K562 (cell line): Measurements from ENCODE around the gene HSDL1. TPM values are rescaled to one million over a fixed set of nuclear protein-coding genes. Genes with fewer than 3 reads are reported as not detected.

Experiments used
- ARID3A ChIP-seq: IDR thresholded peaks from 2 replicates; pipeline ENCODE4 v1.6.1; 2012; ENCODE audit warnings: low read depth, low read length, improper control_type of control experiment, borderline replicate concordance
- BACH1 ChIP-seq: fragments of 200-800 bp; sonication (Bioruptor generic); IDR thresholded peaks from 2 replicates; pipeline ENCODE4 v1.6.1; 2016; ENCODE audit warnings: missing genetic modification characterization, missing compliant biosample characterization
- CEBPG ChIP-seq, 3 experiments: fragments of 200-800 bp in 1 of 3; sonication (Bioruptor generic) in 1 of 3; sonication (generic) in 1 of 3; formaldehyde crosslinking in 1 of 3; IDR thresholded peaks in 2 of 3; conservative IDR thresholded peaks in 1 of 3; 2 replicates each; pipeline versions ENCODE4 v1.6.1 to v1.8.0; 2016 to 2022; ENCODE audit warnings: missing compliant biosample characterization in 2 of 3, missing genetic modification characterization in 2 of 3, mild to moderate bottlenecking in 1 of 3, missing genetic modification reagents in 1 of 3
- MGA ChIP-seq: fragments of 450-650 bp; IDR thresholded peaks from 2 replicates; pipeline ENCODE4 v1.6.1; 2016; ENCODE audit warnings: mild to moderate bottlenecking, moderate library complexity
- RHOXF2B ChIP-seq: fragments of 250-450 bp; sonication (Bioruptor Pico); conservative IDR thresholded peaks from 2 replicates; pipeline ENCODE4 v1.5.1; 2021
- ZBTB9 ChIP-seq: fragments of 450-650 bp; formaldehyde crosslinking; IDR thresholded peaks from 2 replicates; pipeline ENCODE4 v1.4.0; 2020; ENCODE audit warnings: mild to moderate bottlenecking, moderate library complexity
- ZNF12 ChIP-seq: sonication (generic); formaldehyde crosslinking; IDR thresholded peaks from 2 replicates; pipeline ENCODE4 v1.4.0; 2020; ENCODE audit warnings: mild to moderate bottlenecking, missing genetic modification reagents
- ZNF175 ChIP-seq: fragments of 200-800 bp; sonication (Bioruptor generic); IDR thresholded peaks from 2 replicates; pipeline ENCODE4 v1.6.1; 2016; ENCODE audit warnings: low read depth, mild to moderate bottlenecking, missing genetic modification characterization, missing compliant biosample characterization
- ZNF655 ChIP-seq: fragments of 250-450 bp; sonication (Bioruptor Pico); IDR thresholded peaks from 2 replicates; pipeline ENCODE4 v1.5.0; 2021
- polyA plus RNA-seq, 8 experiments: library from polyadenylated mRNA; depleted of rRNA in 4 of 8; stranded (reverse) in 5 of 8; unstranded in 3 of 8; fragments of >200 nt; fragmentation: Nextera tagmentation in 2 of 8; fragmentation: Illumina TruSeq in 1 of 8; extraction: Ambion mirVana in 2 of 8; extraction: Trizol in 1 of 8; gene quantifications; 2 replicates each; pipeline versions ENCODE4 v1.2.1 to v1.2.3, GENCODE V29; 2011 to 2014; ENCODE audit warnings: inconsistent platforms in 1 of 8, missing spikeins in 1 of 8
- total RNA-seq, 7 experiments: library from RNA; depleted of rRNA in 6 of 7; stranded (reverse); fragments of >200 nt in 6 of 7; fragmentation: Illumina TruSeq in 2 of 7; extraction: Trizol in 2 of 7; gene quantifications; 2 replicates each; pipeline versions ENCODE4 v1.2.1 to v1.2.3, GENCODE V29; 2011 to 2021; ENCODE audit warnings: low replicate concordance in 1 of 7

HSDL1 gene
- total and polyA plus RNA-seq, 9 of the 15 experiments (the other 6 are each of a cell fraction or from before 2014, with no cell fraction given) = 14.8 to 41.2 (median 27.7) TPM

GRCh38 chr16:84138824-84139627, 6.0 kb downstream of the HSDL1 start (continued):
- TF ChIP-seq MGA (peak; percentile 77), ZNF12 (CRISPR knock-in tag) (0 out of 2 replicates have a peak, but pooled peaks have one; percentile 71), CEBPG (CRISPR knock-in tag; IDR thresholded peaks at IDR 0.05) (peak; percentile 97; the same call in 1 of the 2 replicates), CEBPG (tag; conservative IDR thresholded peaks at IDR 0.05 in 1 of 2, IDR thresholded peaks at IDR 0.05 in 1 of 2) (peak in 1 of 2 experiments; percentile 98; a peak in 1 of 4 replicates), ZBTB9 (CRISPR knock-in tag) (peak; percentile 71), ZNF175 (CRISPR knock-in tag) (peak; percentile 90), RHOXF2B (0 out of 2 replicates have a peak, but pooled peaks have one; percentile 40), ARID3A (0 out of 2 replicates have a peak, but pooled peaks have one; percentile 69), BACH1 (peak; percentile 72), ZNF655 (CRISPR knock-in tag) (no peak)
